Measurements from ENCODE around the gene NOXO1.
"Not testable (repeated sequence)": the region's sequence is repeated elsewhere in the genome, so short reads cannot be mapped to it uniquely, and the experiment has no call there.

Gene NOXO1

DNA sequence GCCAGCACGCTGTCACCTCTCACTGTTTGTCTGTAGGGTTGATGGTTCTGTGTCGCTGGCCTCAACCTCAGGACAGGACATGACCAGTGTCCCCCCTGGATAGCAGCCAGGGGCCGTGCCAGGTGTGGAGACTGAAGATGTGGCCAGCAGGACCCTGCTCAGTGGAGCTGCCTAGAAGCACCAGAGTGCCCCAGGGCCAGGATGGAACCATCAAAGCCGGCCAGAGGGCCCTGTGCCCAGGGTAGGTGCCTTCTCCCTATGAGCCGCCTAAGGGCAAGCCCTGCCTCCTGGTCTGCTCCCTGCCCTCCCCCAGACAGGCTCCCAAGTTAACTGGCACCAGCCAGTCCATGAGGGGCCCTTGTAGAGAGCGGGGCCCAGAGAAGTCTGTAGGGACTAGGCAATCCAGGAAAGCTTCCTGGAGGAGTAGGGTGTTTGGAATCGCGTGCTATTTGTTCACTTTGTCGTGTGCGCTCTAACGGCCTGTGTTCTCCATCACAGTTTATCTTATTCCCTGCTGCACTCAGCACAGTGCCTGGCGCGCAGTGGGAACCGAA lies 22.5 kb downstream of the NOXO1 start:
- ChIA-PET POLR2A (ENCODE audit: low non-redundant PET) (no interaction called here), CTCF (no interaction called here)
- peak overlapping the region; percentile 94 for H3K27ac ChIP-seq

DNA sequence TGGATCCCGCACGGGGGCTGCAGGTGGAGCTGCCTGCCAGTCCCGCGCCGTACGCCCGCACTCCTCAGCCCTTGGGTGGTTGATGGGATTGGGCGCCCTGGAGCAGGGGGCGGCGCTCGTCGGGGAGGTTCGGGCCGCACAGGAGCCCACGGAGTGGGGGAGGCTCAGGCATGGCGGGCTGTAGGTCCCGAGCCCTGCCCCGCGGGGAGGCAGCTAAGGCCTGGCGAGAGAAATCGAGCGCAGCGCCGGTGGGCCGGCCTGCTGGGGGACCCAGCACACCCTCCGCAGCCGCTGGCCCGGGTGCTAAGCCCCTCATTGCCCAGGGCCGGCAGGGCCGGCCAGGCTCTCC lies 23.2 kb downstream of the NOXO1 start:
- CTCF ChIA-PET; POLR2A ChIA-PET (ENCODE audit: low non-redundant PET); H3K27ac ChIP-seq; DNase-seq (ENCODE audit: low spot score): not testable (repeated sequence)

More for the DNA sequence above, 22.5 kb downstream of the NOXO1 start:
- no peak for DNase-seq (ENCODE audit: low spot score)
- no peak for TF ChIP-seq CTCF (conservative IDR thresholded peaks at IDR 0.05; ENCODE audit: low read depth)

- H3K27ac ChIP-seq; CTCF ChIA-PET; DNase-seq (ENCODE audit: low spot score); POLR2A ChIA-PET (ENCODE audit: low non-redundant PET): not testable (repeated sequence)
Measured at GRCh38 chr16:1957434-1958142, 23.7 kb downstream of the NOXO1 start.

- no peak for TF ChIP-seq CTCF (conservative IDR thresholded peaks at IDR 0.05; ENCODE audit: low read depth)
- CTCF ChIA-PET: no interaction called here
- no peak overlapping the region for H3K27ac ChIP-seq
- DNase-seq (ENCODE audit: low spot score): no peak
- POLR2A ChIA-PET (ENCODE audit: low non-redundant PET): no interaction called here
Measured at GRCh38 chr16:1953734-1954133, 27.5 kb downstream of the NOXO1 start.

GRCh38 chr16:1950559-1950958 lies 30.7 kb downstream of the NOXO1 start:
- peak overlapping the region; percentile 45 for H3K27ac ChIP-seq
- POLR2A ChIA-PET (ENCODE audit: low non-redundant PET): no interaction called here
- no peak for DNase-seq (ENCODE audit: low spot score)
- TF ChIP-seq CTCF (conservative IDR thresholded peaks at IDR 0.05; ENCODE audit: low read depth): no peak
- CTCF ChIA-PET: interaction anchor here (0.6 kb wide), 1 partner anchor 89 kb away, joined by 3 read pairs; no protein-coding TSS in a partner anchor

GRCh38 chr16:1950047-1950446 lies 31.2 kb downstream of the NOXO1 start:
- ChIA-PET POLR2A (ENCODE audit: low non-redundant PET) (no interaction called here), CTCF (interaction anchor here (0.6 kb wide), 1 partner anchor 88 kb away, joined by 3 read pairs; no protein-coding TSS in a partner anchor)
- H3K27ac ChIP-seq: peak overlapping the region; percentile 45
- DNase-seq (ENCODE audit: low spot score): no peak
- TF ChIP-seq CTCF (conservative IDR thresholded peaks at IDR 0.05; ENCODE audit: low read depth): no peak

DNA sequence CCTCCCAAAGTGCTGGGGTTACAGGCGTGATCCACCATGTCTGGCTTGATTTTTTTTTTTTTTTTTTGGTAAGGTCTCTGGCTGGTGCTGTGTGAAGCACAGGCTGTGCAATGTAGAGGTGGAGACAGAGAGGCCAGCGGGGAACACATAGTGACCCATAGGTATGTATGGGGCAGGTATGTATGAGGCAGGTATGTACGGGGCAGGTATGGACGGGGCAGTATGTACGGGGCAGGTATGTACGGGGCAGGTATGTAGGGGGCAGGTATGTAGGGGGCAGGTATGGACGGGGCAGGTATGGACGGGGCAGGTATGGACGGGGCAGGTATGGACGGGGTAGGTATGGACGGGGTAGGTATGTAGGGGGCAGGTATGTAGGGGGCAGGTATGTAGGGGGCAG lies 31.8 kb downstream of the NOXO1 start:
- TF ChIP-seq CTCF (conservative IDR thresholded peaks at IDR 0.05; ENCODE audit: low read depth): no peak
- ChIA-PET CTCF (interaction anchor here (0.6 kb wide), 1 partner anchor 58 kb away, joined by 3 read pairs; no protein-coding TSS in a partner anchor), POLR2A (ENCODE audit: low non-redundant PET) (no interaction called here)
- H3K27ac ChIP-seq: no peak overlapping the region
- no peak for DNase-seq (ENCODE audit: low spot score)

Data from RWPE1 (cell line).